Aorta (tissue), 5 donors: ENCODE data around the gene MIAT. TPM values are rescaled to one million over a fixed set of nuclear protein-coding genes. Genes with fewer than 3 reads are reported as not detected.

Experiments
- ATAC-seq: fragments of 200-7000 bp; cut with Tn5 transposase; one replicate; pipeline ENCODE4 v1.9.1; 2022; ENCODE audit warnings: moderate library complexity; ENCODE audit not compliant: low FRiP score
- DNase-seq, 2 donors: peaks; one replicate each; pipeline ENCODE4 v3.0.0-alpha.2; 2020
- H3K27ac ChIP-seq, 2 donors: one replicate each; pipeline ENCODE4 v1.5.1; 2013; ENCODE audit warnings: low read length in 2 of 2, mild to moderate bottlenecking in 2 of 2, moderate library complexity in 2 of 2, control low read depth in 1 of 2, inconsistent platforms in 1 of 2, low read depth in 1 of 2
- H3K27me3 ChIP-seq, 2 donors: one replicate each; pipeline ENCODE4 v1.6.1; 2013; ENCODE audit warnings: control low read depth in 1 of 2, low read length in 1 of 2, mild to moderate bottlenecking in 1 of 2, moderate library complexity in 1 of 2; ENCODE audit not compliant: insufficient read depth in 2 of 2, control insufficient read depth in 1 of 2
- H3K36me3 ChIP-seq, 2 donors: one replicate each; pipeline ENCODE4 v1.6.1; 2013; ENCODE audit warnings: control low read depth in 1 of 2, low read length in 1 of 2, mild to moderate bottlenecking in 1 of 2; ENCODE audit not compliant: insufficient read depth in 2 of 2, control insufficient read depth in 1 of 2
- H3K4me1 ChIP-seq, 2 donors: one replicate each; pipeline ENCODE4 v1.6.1; 2013; ENCODE audit warnings: low read length in 2 of 2, control low read depth in 1 of 2, mild to moderate bottlenecking in 1 of 2, moderate library complexity in 1 of 2; ENCODE audit not compliant: insufficient read depth in 2 of 2, control insufficient read depth in 1 of 2
- H3K4me3 ChIP-seq, 2 donors: one replicate each; pipeline ENCODE4 v1.5.1; 2013; ENCODE audit warnings: low read length in 2 of 2, control low read depth in 1 of 2, mild to moderate bottlenecking in 1 of 2
- H3K9me3 ChIP-seq: one replicate; pipeline ENCODE4 v1.6.1; 2013; ENCODE audit warnings: mild to moderate bottlenecking, low read length; ENCODE audit not compliant: control insufficient read depth
- WGBS, 2 donors: extraction: QIAGEN DNeasy Blood & Tissue Kit; methylation state at CpG; one replicate each; pipeline ENCODE4 v1.1.7; 2013; 5-methylcytosine and 5-hydroxymethylcytosine counted together
- intact Hi-C, 2 donors: fragments of 100-400 bp; cut with DNase I; formaldehyde crosslinking; loops; one replicate each; pipeline versions ENCODE4 v1.14.2 to v1.15.0; 2022
- polyA plus RNA-seq, 2 donors: library from polyadenylated mRNA; stranded (reverse); fragments of 200-250 nt; gene quantifications; one replicate each; pipeline ENCODE4 v1.2.3, GENCODE V29; 2013
- total RNA-seq, 2 donors: library from RNA; stranded (reverse); fragmentation: NEBNext Ultra II Directional; extraction: Animal tissue kit (Norgen Biotek cat#: 25700); gene quantifications; one replicate each; pipeline ENCODE4 v1.2.1, GENCODE V29; 2021
- donor health status: healthy with polysubstance abuse.
- donor health status: Bipolar disorder and iron deficiency.
- donor health status: DM: no; HTN: no; CAD: no.
- donor health status: DM: no; HTN: no; CAD: no.
- donor health status: DM: yes; HTN: yes; CAD: no.

MIAT gene
- total and polyA plus RNA-seq, 4 donors: 0.28 to 5.0 (median 1.6) TPM; not detected in 1

GRCh38 chr22:26642465-26643417 lies 14.6 kb upstream of the MIAT start:
- no peaks in the 10 kb centered on the region for H3K27me3 ChIP-seq
- intact Hi-C loops: no loop called here
- H3K4me1 ChIP-seq: no peaks in the 10 kb centered on the region
- no peaks in the 10 kb centered on the region for H3K9me3 ChIP-seq
- no peak overlapping the region for H3K4me3 ChIP-seq
- DNase-seq: peak in 1 of 2 donors; percentile 60
- no peaks in the 10 kb centered on the region for H3K36me3 ChIP-seq
- H3K27ac ChIP-seq: no peak overlapping the region
- no peak for ATAC-seq
- WGBS, 2 donors: 48% methylated on average over 8 of the region's 8 CpGs

DNA sequence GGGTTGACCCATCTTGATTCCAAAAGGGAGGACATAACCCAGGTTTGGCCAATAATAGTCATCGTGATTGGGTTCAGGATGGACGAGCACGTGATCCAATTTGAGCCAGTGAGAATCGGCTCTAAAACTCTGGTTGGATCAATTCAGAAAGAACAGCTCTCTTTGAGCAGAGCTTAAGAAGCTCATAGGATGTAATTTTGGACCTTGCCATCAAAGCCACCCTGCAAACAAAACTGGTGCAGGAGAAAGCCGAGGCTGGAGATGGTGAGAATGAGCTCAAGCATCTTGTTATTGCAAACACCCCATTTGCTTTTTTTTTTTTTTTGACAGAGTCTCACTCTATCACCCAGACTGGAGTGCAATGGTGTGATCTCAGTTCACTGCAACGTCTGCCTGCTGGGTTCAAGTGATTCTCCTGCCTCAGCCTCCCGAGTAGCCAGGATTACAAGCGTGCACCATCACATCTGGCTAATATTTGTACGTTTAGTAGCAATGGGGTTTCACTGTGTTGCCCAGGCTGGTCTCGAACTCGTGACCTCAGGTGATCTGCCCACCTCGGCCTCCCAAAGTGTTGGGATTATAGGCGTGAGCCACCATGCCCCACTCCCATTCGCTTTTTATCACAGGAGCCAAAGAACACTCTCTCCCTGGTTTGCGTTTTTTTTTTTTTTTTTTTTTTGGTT lies 13.8 kb upstream of the MIAT start:
- ATAC-seq (no peak), DNase-seq (no peak)
- H3K27me3 ChIP-seq: peaks cover 0 to 2% of the 10 kb centered on the region in 2 donors
- 79 to 83% methylated on average over 15 of the region's 15 CpGs for WGBS, 2 donors
- no peaks in the 10 kb centered on the region for H3K36me3 ChIP-seq
- no peaks in the 10 kb centered on the region for H3K9me3 ChIP-seq
- H3K4me3 ChIP-seq: no peak overlapping the region
- no peaks in the 10 kb centered on the region for H3K4me1 ChIP-seq
- intact Hi-C loops: no loop called here
- no peak overlapping the region for H3K27ac ChIP-seq

- Histone ChIP-seq H3K4me1 (no peaks in the 10 kb centered on the region), H3K4me3 (no peak overlapping the region), H3K36me3 (no peaks in the 10 kb centered on the region), H3K27ac (no peak overlapping the region), H3K9me3 (no peaks in the 10 kb centered on the region), H3K27me3 (peaks cover 0 to 2% of the 10 kb centered on the region in 2 donors)
- no peak for ATAC-seq
- 40 to 42% methylated on average over 5 of the region's 5 CpGs for WGBS, 2 donors
- intact Hi-C loops: no loop called here
- DNase-seq: no peak
Observed at GRCh38 chr22:26646158-26646557, 11.2 kb upstream of the MIAT start.

DNA sequence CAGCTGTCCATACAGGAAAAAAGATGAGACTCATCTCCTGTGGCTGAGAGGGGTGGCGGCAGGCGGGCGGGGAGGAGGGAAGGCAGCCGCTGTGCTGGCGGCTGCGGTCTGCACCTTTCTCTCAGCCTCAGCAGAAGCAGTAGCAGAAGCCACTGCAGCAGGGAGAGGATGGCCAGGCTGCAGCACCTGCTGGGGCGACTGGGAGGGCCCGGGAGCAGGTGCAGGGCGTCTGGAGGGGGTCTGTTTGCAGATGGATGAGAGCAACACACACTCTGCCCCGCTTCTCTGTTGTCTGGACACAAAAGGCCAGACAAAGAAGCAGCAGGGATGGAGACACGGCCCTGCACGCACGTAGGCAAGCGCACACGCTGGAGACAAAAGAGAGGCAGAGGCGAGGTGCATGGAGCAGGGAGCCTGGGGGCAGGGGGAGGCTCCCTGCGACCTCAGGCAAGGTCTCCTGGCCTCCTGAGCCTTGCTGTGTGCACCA lies 9.3 kb upstream of the MIAT start:
- intact Hi-C loops: no loop called here
- 21 to 31% methylated on average over 15 to 17 of the region's 17 CpGs for whole genome bisulfite sequencing, 2 donors
- H3K27ac ChIP-seq: no peak overlapping the region
- no peak overlapping the region for H3K4me3 ChIP-seq
- DNase-seq (no peak), ATAC-seq (no peak)
- H3K4me1 ChIP-seq: no peaks in the 10 kb centered on the region
- no peaks in the 10 kb centered on the region for H3K36me3 ChIP-seq
- peaks cover 0 to 2% of the 10 kb centered on the region in 2 donors for H3K27me3 ChIP-seq
- no peaks in the 10 kb centered on the region for H3K9me3 ChIP-seq

DNA sequence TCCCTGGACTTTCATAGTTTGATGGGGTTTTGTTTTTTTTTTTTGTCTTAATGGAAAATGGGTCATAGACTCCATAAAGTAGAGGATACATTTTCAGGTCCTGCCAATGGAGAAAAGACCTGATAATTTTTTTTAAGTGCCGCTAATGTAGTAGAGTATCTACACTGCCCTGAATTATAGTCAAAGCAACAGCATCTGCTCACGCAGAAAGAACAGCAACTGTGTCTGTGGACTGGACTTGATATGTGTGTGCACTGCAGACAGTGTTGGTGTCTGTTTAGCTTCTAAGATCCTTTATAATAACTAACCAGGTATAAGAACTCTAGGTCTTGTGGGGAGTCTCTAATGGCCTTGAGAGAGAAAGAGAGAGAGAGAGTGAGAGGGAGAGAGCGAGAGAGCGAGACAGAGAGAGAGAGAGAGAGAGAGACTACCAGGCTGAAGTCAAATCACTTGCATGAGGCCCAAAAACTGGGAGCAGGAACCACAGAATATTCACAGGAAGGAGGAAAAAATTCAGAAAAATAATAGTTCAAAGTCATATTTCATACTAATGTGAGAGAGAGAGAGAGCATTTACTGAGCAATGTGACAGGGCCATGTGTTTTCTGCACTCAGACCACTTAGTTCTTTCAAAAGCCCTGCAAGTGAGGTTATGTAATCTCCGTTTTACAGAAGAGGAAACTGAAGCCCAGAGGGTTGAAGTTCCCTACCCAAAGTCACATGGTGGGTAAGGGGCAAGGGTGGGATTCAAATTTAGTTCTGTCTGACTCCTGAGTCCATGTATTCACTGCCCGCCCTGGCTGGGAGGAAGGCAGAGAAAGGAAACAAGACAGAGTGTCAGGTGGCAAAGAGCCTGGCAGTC lies 8.6 kb upstream of the MIAT start:
- WGBS, 2 donors: 67 to 68% methylated on average over 6 of the region's 6 CpGs
- H3K4me1 ChIP-seq: no peaks in the 10 kb centered on the region
- DNase-seq (no peak), ATAC-seq (no peak)
- H3K27ac ChIP-seq: no peak overlapping the region
- intact Hi-C loops: no loop called here
- peaks cover 0 to 2% of the 10 kb centered on the region in 2 donors for H3K27me3 ChIP-seq
- no peaks in the 10 kb centered on the region for H3K36me3 ChIP-seq
- H3K4me3 ChIP-seq: no peak overlapping the region
- no peaks in the 10 kb centered on the region for H3K9me3 ChIP-seq

- DNase-seq: no peak
- H3K27me3 ChIP-seq: peaks cover 0 to 2% of the 10 kb centered on the region in 2 donors
- H3K27ac ChIP-seq: no peak overlapping the region
- no peaks in the 10 kb centered on the region for H3K4me1 ChIP-seq
- H3K4me3 ChIP-seq: no peak overlapping the region
- intact Hi-C loops: no loop called here
- no peaks in the 10 kb centered on the region for H3K9me3 ChIP-seq
- no peaks in the 10 kb centered on the region for H3K36me3 ChIP-seq
- 83 to 84% methylated on average over 6 of the region's 6 CpGs for WGBS, 2 donors
- no peak for ATAC-seq
Observed at GRCh38 chr22:26650722-26651421, 6.5 kb upstream of the MIAT start.

DNA sequence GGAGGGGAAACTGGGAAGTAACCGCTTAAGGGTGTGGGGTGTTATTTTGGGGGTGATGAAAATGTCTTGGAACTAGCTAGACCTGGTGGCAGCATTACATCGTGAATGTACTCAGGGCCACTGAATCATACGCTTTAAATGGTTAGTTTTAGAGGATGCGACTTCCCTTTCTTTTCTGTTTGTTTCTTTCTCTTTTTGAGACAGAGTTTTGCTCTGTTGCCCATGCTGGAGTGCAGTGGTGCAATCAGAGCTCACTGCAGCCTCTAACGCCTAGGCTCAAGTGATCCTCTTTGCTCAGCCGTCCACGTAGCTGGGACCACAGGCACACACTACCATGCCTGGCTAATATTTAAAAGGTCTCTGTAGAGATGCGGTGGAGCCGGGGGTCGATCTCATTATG lies 5.6 kb upstream of the MIAT start:
- intact Hi-C loops: no loop called here
- Histone ChIP-seq H3K4me1 (no peaks in the 10 kb centered on the region), H3K9me3 (no peaks in the 10 kb centered on the region), H3K27me3 (peaks cover 0 to 2% of the 10 kb centered on the region in 2 donors), H3K36me3 (no peaks in the 10 kb centered on the region), H3K4me3 (no peak overlapping the region), H3K27ac (no peak overlapping the region)
- DNase-seq: no peak
- no peak for ATAC-seq
- 81 to 84% methylated on average over 10 of the region's 10 CpGs for WGBS, 2 donors

GRCh38 chr22:26658161-26658560 lies 773 bp downstream of the MIAT start:
- WGBS, 2 donors: 2 to 5% methylated on average over 11 of the region's 11 CpGs
- no peak for ATAC-seq
- no peaks in the 10 kb centered on the region for H3K4me1 ChIP-seq
- no peak overlapping the region for H3K27ac ChIP-seq
- H3K36me3 ChIP-seq: no peaks in the 10 kb centered on the region
- H3K9me3 ChIP-seq: no peaks in the 10 kb centered on the region
- H3K27me3 ChIP-seq: no peaks in the 10 kb centered on the region
- intact Hi-C loops: no loop called here
- DNase-seq: no peak
- no peak overlapping the region for H3K4me3 ChIP-seq
